Gastroesophageal sphincter (tissue), 4 donors: ENCODE data around the gene ATP5ME. TPM values are rescaled to one million over a fixed set of nuclear protein-coding genes. Genes with fewer than 3 reads are reported as not detected.
A peak's percentile ranks its signal among the peaks of the same experiment; 100 is the strongest.

Source experiments
- ATAC-seq: fragments of 150-250 bp; one replicate; pipeline ENCODE4 v1.9.1; 2016; ENCODE audit warnings: mild to moderate bottlenecking, moderate library complexity
- H3K27ac ChIP-seq, 4 donors: fragments of 200-600 bp; sonication (generic) in 3 of 4; 1 replicate in 3 of 4; 2 replicates in 1 of 4; pipeline ENCODE4 v1.5.1; 2016 to 2019
- H3K27me3 ChIP-seq: fragments of 200-600 bp; sonication (generic); one replicate; pipeline ENCODE4 v1.5.1; 2019
- H3K36me3 ChIP-seq, 2 donors: fragments of 200-600 bp; sonication (generic); one replicate each; pipeline ENCODE4 v1.5.1; 2019; ENCODE audit warnings: control low read depth in 1 of 2
- H3K4me1 ChIP-seq, 3 donors: fragments of 200-600 bp; sonication (generic); 1 replicate in 2 of 3; 2 replicates in 1 of 3; pipeline ENCODE4 v1.5.1; 2016 to 2019; ENCODE audit warnings: control low read depth in 2 of 3
- H3K4me3 ChIP-seq, 2 donors: fragments of 200-600 bp; sonication (generic); one replicate each; pipeline ENCODE4 v1.5.1; 2019; ENCODE audit warnings: mild to moderate bottlenecking in 1 of 2, moderate library complexity in 1 of 2
- H3K9me3 ChIP-seq, 3 donors: fragments of 200-600 bp; sonication (generic); one replicate each; pipeline ENCODE4 v1.5.1; 2017 to 2019; ENCODE audit warnings: control low read depth in 2 of 3
- EP300 ChIP-seq: sonication (generic); formaldehyde crosslinking; IDR thresholded peaks from one replicate; pipeline ENCODE4 v1.6.1; 2017; ENCODE audit warnings: antibody characterized with exemption, mild to moderate bottlenecking
- POLR2A ChIP-seq, 2 donors: fragments of 450-650 bp; IDR thresholded peaks; one replicate each; pipeline ENCODE4 v1.6.1; 2017; ENCODE audit warnings: antibody characterized with exemption in 2 of 2, mild to moderate bottlenecking in 2 of 2, moderate library complexity in 1 of 2
- POLR2AphosphoS5 ChIP-seq: sonication (generic); formaldehyde crosslinking; IDR thresholded peaks from one replicate; pipeline ENCODE4 v1.6.1; 2017; ENCODE audit warnings: antibody characterized with exemption
- whole genome bisulfite sequencing, 2 donors: methylation state at CpG; one replicate each; pipeline ENCODE4 v1.1.5; 2018; ENCODE audit warnings: low coverage in 1 of 2; 5-methylcytosine and 5-hydroxymethylcytosine counted together
- total RNA-seq, 4 donors: library from RNA; depleted of rRNA; stranded (reverse); fragments of >200 nt; gene quantifications; one replicate each; pipeline ENCODE4 v1.1.0, GENCODE V29; 2016
- TF ChIP-seq, protein P1 (sequence below), 4 experiments: fragments of 200-600 bp in 2 of 4; fragments of 450-650 bp in 2 of 4; sonication (generic) in 1 of 4; IDR thresholded peaks; one replicate each; pipeline ENCODE4 v1.5.1; 2017 to 2019; ENCODE audit warnings: antibody characterized with exemption in 4 of 4, mild to moderate bottlenecking in 2 of 4, moderate library complexity in 2 of 4

The ATP5ME gene
- total RNA-seq, 4 donors from 2014 or later, result 56.9 to 116 (median 106) TPM

DNA sequence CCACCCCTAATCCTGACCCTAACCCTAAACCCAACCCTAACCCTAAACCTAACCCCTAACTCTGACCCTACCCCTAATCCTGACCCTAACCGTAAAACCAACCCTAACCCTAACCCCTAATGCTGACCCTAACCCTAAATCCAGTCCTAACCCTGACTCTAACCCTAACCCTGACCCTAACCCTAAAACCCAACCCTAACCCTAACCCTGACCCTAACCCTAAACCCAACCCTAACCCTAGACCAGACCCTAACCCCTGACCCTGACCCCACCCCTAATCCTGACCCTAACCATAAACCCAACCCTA, 30.8 kb upstream of the ATP5ME start:
- no peaks in the 10 kb centered on the region for H3K27me3 ChIP-seq
- WGBS, 2 donors, result 69 to 100% methylated on average over 1 of the region's 1 CpG
- H3K27ac ChIP-seq, result peak overlapping the region in 3 of 4 donors; percentile 65 to 93 (median 84)
- no peaks in the 10 kb centered on the region for H3K9me3 ChIP-seq
- no peak for TF ChIP-seq EP300
- TF ChIP-seq POLR2AphosphoS5, result no peak
- TF ChIP-seq, protein P1, sequence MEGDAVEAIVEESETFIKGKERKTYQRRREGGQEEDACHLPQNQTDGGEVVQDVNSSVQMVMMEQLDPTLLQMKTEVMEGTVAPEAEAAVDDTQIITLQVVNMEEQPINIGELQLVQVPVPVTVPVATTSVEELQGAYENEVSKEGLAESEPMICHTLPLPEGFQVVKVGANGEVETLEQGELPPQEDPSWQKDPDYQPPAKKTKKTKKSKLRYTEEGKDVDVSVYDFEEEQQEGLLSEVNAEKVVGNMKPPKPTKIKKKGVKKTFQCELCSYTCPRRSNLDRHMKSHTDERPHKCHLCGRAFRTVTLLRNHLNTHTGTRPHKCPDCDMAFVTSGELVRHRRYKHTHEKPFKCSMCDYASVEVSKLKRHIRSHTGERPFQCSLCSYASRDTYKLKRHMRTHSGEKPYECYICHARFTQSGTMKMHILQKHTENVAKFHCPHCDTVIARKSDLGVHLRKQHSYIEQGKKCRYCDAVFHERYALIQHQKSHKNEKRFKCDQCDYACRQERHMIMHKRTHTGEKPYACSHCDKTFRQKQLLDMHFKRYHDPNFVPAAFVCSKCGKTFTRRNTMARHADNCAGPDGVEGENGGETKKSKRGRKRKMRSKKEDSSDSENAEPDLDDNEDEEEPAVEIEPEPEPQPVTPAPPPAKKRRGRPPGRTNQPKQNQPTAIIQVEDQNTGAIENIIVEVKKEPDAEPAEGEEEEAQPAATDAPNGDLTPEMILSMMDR (IDR thresholded peaks at IDR 0.05), result no peak
- no peak for TF ChIP-seq POLR2A (IDR thresholded peaks at IDR 0.05)
- H3K4me3 ChIP-seq, result peak overlapping the region; percentile 96 to 99
- no peaks in the 10 kb centered on the region for H3K36me3 ChIP-seq
- no peak for ATAC-seq
- H3K4me1 ChIP-seq, result peaks cover 9 to 47% (median 15%) of the 10 kb centered on the region in 3 donors

DNA sequence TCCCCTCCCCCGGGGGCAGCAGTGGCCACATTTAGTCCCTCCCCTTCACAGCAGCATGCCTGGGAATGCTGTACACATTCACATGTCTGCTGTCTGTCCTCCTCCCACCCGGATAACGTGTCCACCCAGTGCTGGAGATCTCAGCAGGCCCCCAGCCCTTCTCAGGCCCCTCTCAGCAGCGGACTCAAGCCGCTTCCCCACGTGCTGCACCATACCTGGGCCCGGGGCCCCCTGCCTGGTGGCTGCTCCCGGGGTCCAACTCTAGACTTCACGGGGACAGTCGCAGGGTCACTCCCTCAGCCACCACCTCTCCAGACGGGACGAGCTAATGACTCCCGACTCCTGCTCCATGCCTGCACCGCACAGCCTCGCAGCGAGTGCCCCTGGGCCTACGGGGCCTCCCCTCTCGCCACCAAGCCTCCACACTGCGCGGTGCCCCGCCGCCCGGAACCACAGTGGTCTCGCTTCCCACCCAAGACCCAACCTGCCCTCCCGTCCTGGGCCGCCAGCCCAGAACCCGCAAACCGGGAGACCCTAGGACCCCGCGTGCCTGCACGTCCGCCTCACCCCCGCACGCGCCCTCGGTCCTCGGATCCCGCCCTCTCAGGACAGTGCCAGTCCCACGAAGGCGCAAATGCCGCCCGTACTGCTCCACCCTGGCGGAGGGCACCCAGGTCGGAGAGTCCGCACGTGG, 30.3 kb upstream of the ATP5ME start:
- Histone ChIP-seq H3K36me3 (no peaks in the 10 kb centered on the region), H3K4me3 (no peak overlapping the region), H3K27me3 (no peaks in the 10 kb centered on the region), H3K4me1 (peaks cover 9 to 42% (median 15%) of the 10 kb centered on the region in 3 donors), H3K9me3 (no peaks in the 10 kb centered on the region), H3K27ac (no peak overlapping the region)
- WGBS, 2 donors, result 88 to 95% methylated on average over 17 to 28 of the region's 46 CpGs
- ATAC-seq, result no peak
- TF ChIP-seq POLR2AphosphoS5 (no peak), EP300 (no peak), POLR2A (IDR thresholded peaks at IDR 0.05) (no peak)
- TF ChIP-seq, protein P1 (IDR thresholded peaks at IDR 0.05), result no peak

DNA sequence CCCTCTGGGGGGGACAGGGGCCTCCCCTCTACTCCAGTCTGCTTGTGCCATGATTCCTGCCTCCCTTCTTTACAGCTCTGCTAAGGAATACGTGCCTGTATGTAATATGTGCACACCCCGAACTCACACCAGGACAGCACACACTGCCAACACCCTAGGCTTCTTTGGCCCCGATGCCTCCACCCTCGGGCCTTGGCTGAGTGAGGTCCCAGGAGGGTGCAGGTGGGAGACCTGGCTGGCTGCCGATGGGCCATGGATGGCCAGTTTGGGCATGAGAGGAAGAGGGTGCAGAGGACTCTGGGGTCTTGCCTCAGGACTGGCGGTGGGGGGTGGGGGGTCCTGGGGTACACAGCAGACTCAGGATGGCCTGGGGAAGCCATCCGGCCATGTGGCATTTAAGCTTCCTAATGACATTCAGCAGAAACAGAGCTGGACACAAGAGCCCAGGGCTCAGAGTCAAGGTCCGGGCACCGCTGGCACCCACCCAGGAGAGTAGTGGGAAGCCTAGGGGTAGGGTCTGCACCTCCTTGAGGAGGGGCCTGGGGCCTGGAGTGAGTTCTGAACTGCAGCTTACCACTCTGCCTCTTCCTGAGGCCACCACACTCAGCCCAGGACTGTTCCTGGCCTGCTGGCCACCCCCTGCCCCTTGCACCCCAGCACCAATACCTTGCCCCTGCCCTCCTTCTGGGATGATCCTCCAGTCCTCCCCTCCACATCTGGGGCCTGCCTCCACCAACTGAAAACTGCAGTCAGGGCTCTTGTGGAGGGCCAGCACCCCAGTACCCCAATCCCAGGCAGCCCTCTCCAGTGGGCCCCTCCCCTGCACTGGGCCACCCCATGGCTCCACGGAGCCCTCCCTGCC, 29.5 kb upstream of the ATP5ME start:
- H3K4me3 ChIP-seq, result no peak overlapping the region
- H3K27ac ChIP-seq, result no peak overlapping the region
- TF ChIP-seq POLR2A (IDR thresholded peaks at IDR 0.05), result no peak
- TF ChIP-seq POLR2AphosphoS5, result no peak
- no peak for TF ChIP-seq EP300
- TF ChIP-seq, protein P1 (IDR thresholded peaks at IDR 0.05), result no peak
- peaks cover 9 to 35% (median 15%) of the 10 kb centered on the region in 3 donors for H3K4me1 ChIP-seq
- H3K36me3 ChIP-seq, result no peaks in the 10 kb centered on the region
- no peak for ATAC-seq
- H3K27me3 ChIP-seq, result no peaks in the 10 kb centered on the region
- no peaks in the 10 kb centered on the region for H3K9me3 ChIP-seq
- no CpG with 5 or more reads among the region's 10 CpGs for WGBS, 2 donors

DNA sequence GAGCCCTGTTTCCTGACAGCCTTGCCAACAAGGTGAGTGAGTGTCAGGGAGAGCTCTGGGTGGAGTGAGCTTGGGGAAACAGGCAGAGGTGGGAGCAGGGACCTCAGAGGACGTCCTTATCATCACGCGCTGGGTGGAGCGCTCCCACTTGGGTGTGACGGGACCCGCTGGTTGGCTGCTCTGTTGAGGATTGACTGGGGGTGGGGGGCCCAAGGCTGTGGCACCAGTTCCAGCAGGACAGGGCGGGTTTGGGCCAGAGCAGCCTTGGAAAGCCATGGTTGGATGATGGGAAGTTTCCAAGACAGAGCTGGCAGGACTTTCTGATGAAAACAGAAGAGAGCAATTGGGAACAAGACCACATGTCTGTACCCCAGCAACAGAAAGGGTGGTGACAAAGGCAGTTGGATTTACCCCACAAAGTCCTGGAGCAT, 28.6 kb upstream of the ATP5ME start:
- 20% methylated on average over 1 of the region's 7 CpGs; no CpG with 5 or more reads in 1 of the 2 donors for WGBS, 2 donors
- TF ChIP-seq POLR2AphosphoS5, result no peak
- TF ChIP-seq POLR2A (IDR thresholded peaks at IDR 0.05), result no peak
- TF ChIP-seq EP300, result no peak
- TF ChIP-seq, protein P1 (IDR thresholded peaks at IDR 0.05), result no peak

More for the DNA sequence above, 28.6 kb upstream of the ATP5ME start:
- Histone ChIP-seq H3K4me3 (no peak overlapping the region), H3K27ac (no peak overlapping the region), H3K4me1 (peaks cover 3 to 26% (median 8%) of the 10 kb centered on the region in 3 donors), H3K9me3 (no peaks in the 10 kb centered on the region), H3K36me3 (no peaks in the 10 kb centered on the region), H3K27me3 (no peaks in the 10 kb centered on the region)
- no peak for ATAC-seq
